Measurements from ENCODE around the gene RNU5D-1.

The RNU5D-1 gene

GRCh38 chr1:44698138-44698537, 32.8 kb downstream of the RNU5D-1 start:
- no peak for DNase-seq

- no peak for DNase-seq
Measured at GRCh38 chr1:44696789-44697345, 34.1 kb downstream of the RNU5D-1 start.

GRCh38 chr1:44696101-44696500, 34.9 kb downstream of the RNU5D-1 start:
- no peak for DNase-seq

- no peak for DNase-seq
Measured at GRCh38 chr1:44695671-44696070, 35.3 kb downstream of the RNU5D-1 start.

- DNase-seq, result no peak
Measured at GRCh38 chr1:44694863-44695478, 36.0 kb downstream of the RNU5D-1 start.

GRCh38 chr1:44693900-44694299, 37.1 kb downstream of the RNU5D-1 start:
- no peak for DNase-seq

GRCh38 chr1:44693159-44693558, 37.8 kb downstream of the RNU5D-1 start:
- no peak for DNase-seq

GRCh38 chr1:44689447-44689765, 41.6 kb downstream of the RNU5D-1 start:
- no peak for DNase-seq

- DNase-seq, result no peak
Measured at GRCh38 chr1:44688760-44689446, 42.1 kb downstream of the RNU5D-1 start.

- DNase-seq, result no peak
Measured at GRCh38 chr1:44685881-44686280, 45.1 kb downstream of the RNU5D-1 start.

- DNase-seq, result no peak
Measured at GRCh38 chr1:44685218-44685617, 45.8 kb downstream of the RNU5D-1 start.

- DNase-seq, result no peak
Measured at GRCh38 chr1:44684525-44684924, 46.4 kb downstream of the RNU5D-1 start.

GRCh38 chr1:44682883-44683265, 48.1 kb downstream of the RNU5D-1 start:
- no peak for DNase-seq

GRCh38 chr1:44681905-44682882, 48.8 kb downstream of the RNU5D-1 start:
- DNase-seq, result no peak

All from activated CD4-positive, alpha-beta T cell treated with anti-CD3 and anti-CD28 coated beads, Interleukin-2, amount 50 U/mL, for 4 hours (primary cell).